HG02943 (cell line): ENCODE measurements around the gene MBTPS1.

Experiments used
- ATAC-seq: cut with Tn5 transposase; IDR thresholded peaks from one replicate; pipeline ENCODE4 v1.9.1; 2021; ENCODE audit warnings: mild to moderate bottlenecking, low read depth, moderate library complexity; ENCODE audit not compliant: unreplicated experiment

The MBTPS1 gene

DNA sequence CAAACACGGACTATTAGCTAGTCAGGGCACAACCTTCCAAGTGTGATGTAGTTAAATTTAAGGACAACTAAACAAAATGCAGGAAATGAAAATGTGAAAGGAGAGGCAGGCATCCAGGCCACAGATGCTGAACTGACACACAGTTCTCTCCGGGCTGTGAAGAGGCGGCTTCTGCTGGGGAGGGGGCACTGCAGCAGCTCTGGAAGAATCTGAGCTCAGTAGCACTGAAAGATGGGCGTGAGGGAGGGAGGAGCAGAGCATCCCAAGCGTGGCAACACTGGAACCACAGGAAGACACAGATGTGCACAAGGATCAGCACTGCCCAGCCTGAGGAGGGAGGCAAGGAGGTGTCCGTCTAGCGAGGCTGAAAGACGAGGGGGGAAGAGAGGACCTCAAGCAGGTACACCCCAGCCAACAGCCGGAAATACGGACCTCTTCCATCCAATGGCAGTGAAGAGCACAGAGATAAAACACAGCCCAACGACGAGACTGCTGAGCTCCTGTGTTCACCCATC lies 11.4 kb downstream of the MBTPS1 start:
- ATAC-seq, result no peak

DNA sequence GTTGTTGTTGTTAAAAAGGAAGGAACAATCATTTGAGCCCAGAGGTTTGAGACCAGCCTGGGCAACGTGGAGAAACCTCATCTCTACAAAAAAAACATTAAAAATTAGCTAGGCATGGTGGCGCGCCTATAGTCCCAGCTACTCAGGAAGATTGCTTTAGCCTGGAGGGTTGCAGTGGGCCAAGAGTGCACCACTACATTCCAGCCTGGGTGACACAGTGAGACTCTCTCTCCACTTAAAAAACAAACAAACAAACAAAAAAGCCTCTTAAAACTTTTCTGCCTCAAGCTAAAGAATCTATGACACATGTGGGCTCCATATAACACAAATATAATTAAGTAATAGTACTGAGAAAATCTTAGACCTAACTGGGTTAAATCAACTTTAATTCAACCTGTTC lies 12.5 kb downstream of the MBTPS1 start:
- no peak for ATAC-seq

DNA sequence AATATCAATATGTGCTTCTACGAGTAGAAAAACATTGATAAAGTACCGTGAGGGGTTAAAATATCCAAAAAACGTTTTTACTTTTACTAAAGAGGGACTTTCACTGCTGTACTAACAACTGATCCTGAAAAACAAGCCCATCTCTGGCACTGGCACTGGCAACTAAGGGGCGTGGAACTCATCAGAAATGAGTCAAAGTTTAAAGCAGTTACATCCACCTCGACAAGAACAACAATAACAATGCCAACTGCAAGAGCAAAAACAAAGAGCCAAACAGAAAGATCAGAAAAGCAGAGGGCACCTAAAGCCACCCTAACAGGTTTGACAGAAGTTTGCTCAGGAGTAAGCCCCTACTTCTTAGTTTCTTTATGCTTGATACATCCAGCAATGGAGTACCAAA lies 13.1 kb downstream of the MBTPS1 start:
- ATAC-seq, result no peak

DNA sequence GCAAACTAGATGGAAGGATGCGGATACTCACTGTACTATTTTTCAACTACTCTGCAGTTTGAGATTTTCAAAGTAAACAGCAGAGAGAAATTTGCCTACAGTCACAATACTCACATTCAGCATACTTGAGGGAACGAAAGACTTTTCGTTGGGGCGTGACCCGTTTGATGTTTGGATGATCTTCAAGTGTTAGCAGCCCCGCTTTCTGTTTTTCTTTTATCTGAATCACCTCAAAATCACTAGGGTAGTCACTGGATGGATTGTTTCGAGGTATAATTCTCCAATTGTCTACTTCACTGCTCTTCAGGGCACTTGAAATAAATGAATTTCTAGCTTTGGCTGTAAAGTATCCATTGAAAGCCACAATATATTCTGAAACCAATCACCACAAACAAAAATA lies 17.8 kb downstream of the MBTPS1 start:
- no peak for ATAC-seq

DNA sequence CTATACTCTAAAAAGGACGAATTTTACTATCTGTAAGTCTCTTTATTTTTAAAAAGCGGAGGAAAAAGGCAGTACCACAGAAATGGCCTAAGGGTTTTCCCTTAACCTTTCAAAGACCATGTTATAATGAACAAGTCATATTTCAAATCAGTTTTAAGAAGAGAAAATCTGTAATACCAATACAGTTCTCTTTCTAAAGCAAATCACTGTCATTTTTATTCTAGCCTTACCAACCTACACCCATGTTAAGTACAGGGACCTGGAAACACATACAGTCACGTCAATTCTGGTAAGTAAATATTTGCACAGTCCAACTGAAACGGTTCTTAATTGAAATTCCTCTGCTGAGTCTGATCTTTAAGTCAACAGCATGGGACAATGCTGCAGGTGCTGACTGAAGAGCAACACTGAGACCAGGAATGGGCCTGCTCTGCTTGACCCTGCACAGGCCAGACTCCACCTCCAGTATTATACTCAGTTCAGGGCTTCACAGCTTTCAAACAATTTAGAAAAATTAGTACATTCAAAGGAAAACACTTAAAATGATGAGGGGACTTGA lies 20.2 kb downstream of the MBTPS1 start:
- ATAC-seq, result no peak

DNA sequence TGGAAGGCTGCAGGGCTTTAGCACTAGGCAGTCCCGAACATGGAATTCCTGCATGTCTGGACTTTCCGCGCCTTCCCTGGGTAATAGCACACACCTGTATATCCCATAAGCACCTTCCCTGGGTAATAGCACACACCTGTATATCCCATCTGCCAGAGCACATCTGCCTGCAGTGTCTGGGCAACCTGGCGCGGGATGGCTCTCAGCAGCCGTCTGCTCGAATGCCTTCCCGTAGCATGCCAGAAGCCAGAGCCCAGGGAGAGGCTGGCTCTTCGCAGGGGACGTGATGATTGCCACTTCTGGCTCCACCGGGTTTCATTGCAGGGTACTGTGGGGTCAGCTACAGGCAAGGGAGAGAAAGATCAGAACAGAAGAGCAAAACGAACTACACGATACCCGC lies 21.3 kb downstream of the MBTPS1 start:
- ATAC-seq, result no peak

DNA sequence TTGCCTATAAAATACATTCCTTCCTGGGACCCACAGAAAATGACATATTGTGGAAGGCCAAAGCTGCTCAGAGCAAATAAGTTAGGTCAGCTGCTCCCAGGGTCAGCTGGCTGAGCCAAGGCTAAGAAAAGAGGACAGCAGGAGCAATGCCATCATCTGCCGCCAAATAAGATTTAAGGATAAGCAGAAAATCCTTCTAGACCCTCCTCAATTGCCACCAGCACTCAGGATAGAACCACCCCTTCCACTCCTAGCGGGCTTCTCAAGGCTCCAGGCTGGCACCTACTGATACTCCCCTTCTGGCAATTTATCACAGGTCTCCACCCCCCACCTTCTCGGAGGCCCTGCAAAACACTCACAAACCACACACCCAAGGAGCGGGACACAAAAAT lies 22.9 kb downstream of the MBTPS1 start:
- ATAC-seq, result no peak

DNA sequence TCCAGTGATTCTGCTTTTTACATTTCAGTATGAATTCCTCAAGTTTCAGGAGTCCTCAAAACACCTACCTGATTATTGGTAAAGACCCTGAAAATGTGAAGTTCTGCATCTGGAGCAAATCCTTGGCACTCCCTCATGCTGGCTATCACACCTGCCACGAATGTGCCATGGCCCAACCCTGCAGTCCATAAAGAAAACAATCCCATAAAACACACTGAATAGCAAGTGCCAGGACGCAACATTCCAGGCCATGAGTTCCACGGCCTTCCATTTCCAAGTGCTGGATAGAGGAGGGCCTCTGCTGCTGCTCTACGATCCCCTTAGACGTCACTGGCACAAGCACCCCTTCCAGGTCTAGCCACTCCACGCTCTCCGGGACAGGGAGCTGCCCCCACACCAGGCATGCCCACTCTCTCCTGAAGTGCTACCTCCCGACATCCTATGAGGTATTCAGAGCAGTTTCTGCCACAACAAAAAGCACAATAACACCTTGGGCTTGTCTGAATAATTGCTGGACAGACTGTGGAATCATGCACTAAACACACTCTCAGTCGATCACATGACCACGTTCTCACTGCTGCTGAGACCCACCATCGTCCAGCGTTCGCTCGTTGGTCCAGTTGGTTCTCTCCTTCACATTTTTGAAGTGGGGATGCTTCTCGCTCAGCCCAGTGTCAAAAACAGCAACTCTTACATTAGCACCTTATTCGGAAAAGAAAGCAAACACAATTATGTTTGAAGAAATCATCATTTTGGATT lies 23.4 kb downstream of the MBTPS1 start:
- no peak for ATAC-seq

DNA sequence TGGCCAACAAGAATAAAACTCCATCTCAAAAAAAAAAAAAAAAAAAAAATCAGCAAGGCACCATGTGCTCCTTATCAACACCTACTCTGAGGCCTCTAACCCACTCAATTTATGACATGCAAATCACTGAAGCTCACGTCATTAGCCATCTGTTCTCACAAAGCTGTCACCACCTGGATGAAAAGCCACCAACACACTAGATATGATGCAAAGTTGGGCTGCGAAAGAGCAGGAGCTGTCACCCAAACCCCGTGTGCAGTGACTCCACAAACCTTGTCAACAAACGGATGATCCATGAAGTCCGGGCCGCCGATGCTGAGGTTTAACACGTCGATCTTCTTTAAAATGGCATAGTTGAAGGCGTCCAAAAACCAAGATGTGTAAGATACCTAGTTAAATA lies 25.3 kb downstream of the MBTPS1 start:
- ATAC-seq, result no peak

DNA sequence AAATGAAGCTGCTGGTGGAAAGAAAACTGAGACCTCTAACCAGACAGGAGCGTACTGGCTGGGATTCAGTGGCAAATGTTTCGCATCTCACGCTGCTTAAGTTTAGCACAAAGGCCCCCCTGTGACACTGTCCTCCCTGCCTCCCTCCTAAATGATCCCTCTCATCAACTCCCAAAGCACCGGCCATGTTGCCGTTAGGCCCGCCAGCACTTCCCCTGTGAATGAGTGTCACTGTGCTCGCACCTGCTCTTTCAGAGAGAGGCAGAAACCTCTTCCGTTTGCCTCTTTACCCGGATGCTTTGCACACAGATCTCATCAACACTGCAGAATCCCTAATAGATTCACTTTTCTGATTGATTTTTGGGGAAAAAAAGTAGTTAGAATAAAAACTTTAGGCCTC lies 26.5 kb downstream of the MBTPS1 start:
- no peak for ATAC-seq

DNA sequence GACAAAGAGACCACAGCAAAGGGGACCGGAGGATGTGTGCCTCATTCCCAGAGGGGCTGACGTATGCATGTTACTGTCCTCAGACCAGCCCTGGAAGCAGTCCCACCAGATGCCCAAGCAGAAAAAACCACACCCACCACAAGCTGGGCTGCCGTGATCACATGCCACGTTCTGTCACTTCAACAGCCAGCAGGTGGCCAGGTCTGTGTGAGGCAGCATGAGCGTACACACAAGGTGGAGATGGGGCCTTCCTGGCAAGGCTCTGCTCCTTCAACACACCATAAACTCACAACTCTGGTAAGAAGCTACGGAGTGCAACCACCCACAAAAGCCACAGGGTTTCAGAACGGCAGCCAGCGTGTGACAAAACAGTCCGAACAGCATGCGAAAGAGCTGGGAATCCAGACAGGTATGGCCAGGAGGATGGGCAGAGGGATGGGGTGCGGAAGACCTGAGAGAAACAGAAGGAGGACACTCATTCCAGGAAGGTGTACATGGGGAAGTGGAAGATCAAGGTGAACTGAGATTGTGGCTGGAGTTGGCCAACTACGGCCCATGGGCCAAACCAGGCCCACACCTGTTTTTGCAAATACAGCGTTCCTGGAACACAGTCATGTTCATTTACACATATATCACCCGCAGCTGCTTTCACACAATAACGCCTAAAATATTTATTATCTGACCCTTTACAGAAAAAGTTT lies 27.9 kb downstream of the MBTPS1 start:
- peak; percentile 74 for ATAC-seq

DNA sequence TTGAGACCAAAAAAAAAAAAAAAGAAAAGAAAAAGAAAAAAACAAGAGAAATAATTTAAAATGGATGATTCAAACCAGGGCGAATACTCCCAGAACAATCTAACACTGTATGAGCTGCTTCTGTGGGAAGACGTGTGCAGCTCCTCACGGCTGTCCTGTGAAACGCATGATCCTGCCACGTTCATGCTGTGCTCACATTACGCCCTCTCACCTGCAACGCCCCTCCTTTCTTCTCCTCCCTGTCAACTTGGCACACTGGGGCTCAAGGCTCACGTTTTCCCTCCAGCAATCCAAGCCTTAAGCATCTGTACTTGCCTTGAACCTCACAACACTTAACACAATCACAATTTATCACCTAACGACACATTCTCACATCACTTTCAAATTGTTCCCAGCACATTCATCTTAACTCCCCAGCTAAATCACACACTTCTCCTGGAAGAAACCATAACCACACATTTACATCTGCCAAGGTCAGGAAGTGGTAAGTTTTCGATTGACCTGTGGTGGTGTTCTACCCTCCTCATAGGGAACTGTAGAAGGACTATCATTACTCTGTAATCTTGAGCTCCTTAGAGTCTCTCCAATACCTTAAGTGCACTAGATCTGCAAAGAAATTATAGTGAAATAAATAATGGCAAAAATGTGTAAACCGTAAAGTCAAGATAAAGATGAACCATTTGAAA lies 29.1 kb downstream of the MBTPS1 start:
- ATAC-seq, result no peak

DNA sequence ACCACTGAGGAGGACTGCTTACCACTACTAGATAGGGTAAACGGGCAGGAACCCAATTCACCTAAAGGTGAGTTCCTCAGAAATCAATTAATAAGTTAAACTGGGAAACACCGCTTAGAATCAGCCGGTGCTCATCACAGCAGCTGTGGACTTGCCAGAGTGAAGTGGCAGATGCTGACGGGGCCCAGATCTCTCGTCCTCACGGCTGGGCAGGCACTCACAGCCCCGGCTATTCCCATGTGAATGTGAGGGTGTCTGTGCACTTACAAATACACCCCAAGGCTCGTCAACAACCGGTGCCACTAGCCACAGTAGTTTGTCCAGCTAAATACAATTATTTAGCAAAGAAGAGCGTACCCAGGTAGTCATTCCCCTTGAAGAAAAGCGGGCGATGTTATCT lies 29.7 kb downstream of the MBTPS1 start:
- ATAC-seq, result no peak

DNA sequence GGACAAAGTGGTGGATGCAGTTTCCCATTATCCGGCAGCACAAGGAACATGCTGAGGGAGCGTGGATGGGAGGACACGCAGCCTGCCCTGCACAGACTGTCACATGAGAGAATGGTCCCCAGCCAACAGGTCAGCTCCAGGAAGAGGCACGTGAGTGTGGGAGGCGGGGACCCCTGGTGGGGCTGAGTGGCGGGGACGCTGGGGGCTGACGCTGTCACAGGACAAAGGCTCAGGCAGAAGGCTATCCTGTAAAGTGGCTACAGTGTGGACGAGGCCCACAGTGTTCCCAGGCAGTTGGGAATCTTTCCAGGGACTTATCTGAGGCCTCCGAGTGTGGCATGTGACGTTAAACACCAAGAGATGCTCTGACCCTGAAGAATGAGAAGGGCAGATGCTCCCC lies 30.4 kb downstream of the MBTPS1 start:
- no peak for ATAC-seq

DNA sequence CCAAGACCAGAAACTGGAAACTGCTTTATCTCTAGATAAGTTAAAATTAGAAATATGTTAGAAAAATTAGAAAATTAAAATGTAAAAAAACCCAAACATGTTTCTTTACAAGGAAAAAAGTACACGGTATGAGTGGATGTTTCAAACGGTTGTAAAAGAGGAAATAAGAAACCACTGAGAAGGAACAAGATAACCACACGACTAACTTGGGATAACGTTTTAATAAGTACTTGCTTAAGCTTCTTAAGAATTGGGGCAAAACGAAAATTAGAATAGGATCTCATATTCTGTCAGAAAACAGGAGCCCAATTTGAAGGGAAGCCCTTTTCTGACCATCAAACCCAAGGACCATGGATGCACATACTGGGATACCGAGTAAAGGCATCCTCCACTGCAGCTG lies 31.0 kb downstream of the MBTPS1 start:
- ATAC-seq, result no peak

DNA sequence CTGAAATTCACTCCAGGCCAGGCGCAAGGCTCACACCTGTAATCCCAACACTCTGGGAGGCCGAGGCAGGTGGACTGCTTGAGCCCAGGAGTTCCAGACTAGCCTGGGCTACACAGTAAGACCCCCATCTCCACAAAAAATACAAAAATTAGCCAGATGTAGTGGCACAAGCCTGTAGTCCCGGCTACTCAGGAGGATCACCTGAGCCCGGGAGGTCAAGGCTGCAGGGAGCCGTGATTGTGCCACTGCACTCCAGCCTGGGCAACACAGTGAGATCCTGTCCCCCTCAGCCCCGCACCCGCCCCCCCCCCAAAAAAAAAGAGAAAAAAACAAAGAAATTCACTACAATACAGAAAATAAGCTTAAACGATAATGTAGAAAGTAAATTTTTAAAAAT lies 31.5 kb downstream of the MBTPS1 start:
- no peak for ATAC-seq

DNA sequence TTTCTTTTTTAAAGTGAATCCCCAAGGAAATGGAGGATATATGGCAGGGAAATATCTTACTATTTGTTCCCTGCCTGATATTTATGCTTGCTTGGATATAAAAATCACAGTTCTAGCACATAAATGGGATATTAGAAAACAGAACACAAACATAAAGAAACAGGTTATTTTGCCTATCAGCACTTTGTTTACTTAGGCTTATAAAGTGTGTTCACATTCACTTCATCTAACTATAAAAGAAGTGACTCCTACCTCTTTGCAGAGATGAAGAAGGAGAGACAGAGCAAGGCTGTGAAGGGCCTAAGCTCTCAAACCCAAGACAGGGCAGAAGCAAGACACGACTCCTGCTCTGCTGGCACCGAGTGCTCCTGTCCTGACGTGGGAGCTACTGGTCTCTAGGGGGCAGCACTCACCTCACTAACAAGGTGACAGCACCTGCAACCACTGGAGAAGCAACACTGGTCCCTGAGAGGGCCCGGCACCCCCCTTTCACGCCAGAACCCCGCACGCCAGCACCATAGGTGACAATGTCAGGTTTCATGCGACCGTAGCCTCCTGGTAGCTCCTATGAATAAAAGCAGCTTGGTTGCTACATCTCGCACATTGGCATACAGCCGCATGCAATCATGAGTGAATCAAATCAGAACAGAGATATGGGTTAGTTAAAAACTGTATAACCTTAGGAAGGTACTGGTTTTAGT lies 32.0 kb downstream of the MBTPS1 start:
- no peak for ATAC-seq

DNA sequence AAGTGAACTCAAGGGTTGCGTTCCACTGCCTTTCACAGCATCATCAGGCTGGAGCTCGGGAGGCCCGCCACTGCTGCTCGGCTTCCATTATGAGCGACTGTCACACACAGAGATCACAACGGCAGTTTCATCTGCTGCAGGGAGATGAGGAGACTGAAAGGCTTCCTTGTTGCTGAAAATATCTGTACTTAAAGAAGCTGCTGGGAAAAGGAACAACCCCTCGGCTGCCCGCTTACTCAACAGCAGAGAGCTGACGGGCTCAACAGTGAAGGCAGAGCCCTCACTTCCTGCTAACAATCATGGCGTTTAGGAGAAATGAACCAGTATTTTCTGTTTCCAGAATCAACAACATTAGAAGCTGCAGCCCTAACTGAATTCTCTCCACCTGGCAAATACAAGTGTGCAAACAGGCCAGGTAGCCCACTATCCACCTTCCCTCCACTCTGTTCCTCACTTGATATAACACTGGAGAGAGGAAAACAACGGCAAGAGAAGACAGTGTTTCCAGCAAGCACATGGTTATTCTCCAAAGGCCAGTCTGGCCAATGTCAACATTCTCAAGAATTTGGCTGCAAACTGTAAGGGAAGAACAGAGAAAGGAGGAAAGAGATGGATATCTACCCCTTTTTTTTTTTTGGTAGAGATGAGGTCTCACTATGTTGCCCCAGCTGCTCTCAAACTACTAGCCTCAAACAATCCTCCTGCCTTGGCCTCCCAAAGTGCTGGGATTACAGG lies 33.7 kb downstream of the MBTPS1 start:
- no peak for ATAC-seq

DNA sequence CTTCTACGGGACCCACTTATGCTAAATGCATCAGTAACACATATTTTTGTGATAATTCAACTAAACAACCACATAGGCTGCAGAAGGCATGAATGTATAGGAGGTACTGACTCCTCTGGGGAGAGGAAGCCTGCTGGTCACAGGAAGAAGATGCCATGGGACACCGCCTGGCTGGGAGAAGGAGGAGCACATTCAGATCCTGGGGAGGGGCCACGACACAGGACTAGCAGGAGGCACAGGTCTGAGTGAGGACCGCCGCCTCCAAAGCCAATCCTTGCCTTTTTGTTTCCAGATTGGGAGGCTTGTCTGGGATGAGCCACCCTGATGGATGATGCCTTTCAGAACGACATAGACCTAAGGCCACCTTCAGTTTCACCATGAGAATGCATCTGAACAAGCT lies 34.6 kb downstream of the MBTPS1 start:
- ATAC-seq, result no peak

DNA sequence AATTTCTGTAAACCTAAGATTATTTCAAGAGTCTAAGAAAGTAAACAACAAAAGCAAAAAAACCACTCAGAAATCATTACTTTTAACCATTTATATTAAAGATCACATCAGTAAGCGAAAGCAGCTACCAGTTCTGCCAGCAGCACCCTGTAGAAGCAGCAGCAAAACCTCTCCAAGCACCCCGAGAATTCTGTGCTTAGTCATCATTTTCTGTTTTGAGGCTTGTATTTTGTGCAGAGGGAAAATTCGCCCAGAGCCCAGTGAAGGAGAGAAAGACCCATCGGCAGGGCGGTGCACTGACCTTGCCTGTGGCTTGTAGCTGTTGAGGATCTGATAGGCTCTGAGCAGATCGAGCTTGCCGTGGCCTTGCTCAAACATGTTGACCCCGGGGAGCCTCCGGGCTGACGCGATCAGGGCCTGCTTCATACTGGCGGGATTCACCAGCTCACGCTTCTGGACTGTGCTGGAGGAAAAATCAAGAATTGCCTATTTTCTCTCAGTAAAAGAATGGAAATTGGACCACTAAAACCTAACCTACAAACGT lies 35.2 kb downstream of the MBTPS1 start:
- no peak for ATAC-seq
